ENCODE measurements around the gene RIC1. TPM values are rescaled to one million over a fixed set of nuclear protein-coding genes. Genes with fewer than 3 reads are reported as not detected.
"Not testable (repeated sequence)": the region's sequence is repeated elsewhere in the genome, so short reads cannot be mapped to it uniquely, and the experiment has no call there.

The RIC1 gene
- total and polyA plus RNA-seq, 2 of the 13 experiments (the other 11 are each of a cell fraction or from before 2014, with no cell fraction given), result 18.2 to 19.0 TPM

DNA sequence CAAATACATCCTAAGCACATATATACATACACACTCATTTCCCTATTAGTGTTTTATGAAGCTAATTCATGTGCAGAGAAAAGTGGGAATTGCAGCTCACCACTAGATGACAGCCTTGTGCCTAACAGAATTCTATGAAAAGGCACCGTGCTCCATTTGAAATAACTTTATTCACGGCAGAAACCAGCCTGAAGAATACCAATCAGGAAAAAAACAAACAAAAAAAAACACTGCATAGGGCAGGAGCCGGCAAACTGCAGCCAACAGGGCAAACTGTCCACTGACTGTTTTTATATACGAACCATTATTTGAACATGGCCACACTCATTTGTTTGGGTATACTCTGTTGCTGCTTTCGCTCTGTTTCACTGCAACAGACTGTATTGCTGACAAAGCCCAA is 170.4 kb downstream of the RIC1 start (continued):
- TF ChIP-seq ZBTB40 (IDR thresholded peaks at IDR 0.05) (no peak; the same call in 1 of the 2 replicates), ZBTB40 (CRISPR knock-in tag; IDR thresholded peaks at IDR 0.05) (peak; percentile 87), IRF2 (CRISPR knock-in tag; IDR thresholded peaks at IDR 0.05) (no peak), ZNF724P (CRISPR knock-in tag; IDR thresholded peaks at IDR 0.05; ENCODE audit: borderline replicate concordance) (no peak), MAFK (conservative IDR thresholded peaks at IDR 0.05 in 1 of 2, IDR thresholded peaks at IDR 0.05 in 1 of 2; ENCODE audit: low read length in 2 of 2) (0 out of 4 replicates have a peak, but pooled peaks of 1 of the 2 experiments have one; percentile 7), STAG1 (CRISPR knock-in tag; IDR thresholded peaks at IDR 0.05) (peak; percentile 71)

- CTCF ChIA-PET (ENCODE audit: low intra/inter-chr PET ratio, low total read pairs); H3K27me3 ChIP-seq (ENCODE audit: control insufficient read depth in 1 of 2, insufficient read depth in 2 of 2, low read length in 2 of 2); H3K4me2 ChIP-seq (ENCODE audit: low read depth, low read length); H2AFZ ChIP-seq (ENCODE audit: low read length); DNase-seq (ENCODE audit: low spot score); H3K27ac ChIP-seq (ENCODE audit: extremely low read length, insufficient read depth, low read length); H3K4me1 ChIP-seq (ENCODE audit: insufficient read depth, low read length); intact Hi-C loops (cut with micrococcal nuclease; ENCODE audit: unreplicated experiment); ATAC-seq; H3K9me3 ChIP-seq (ENCODE audit: low read length); H3K79me2 ChIP-seq (ENCODE audit: insufficient read depth, low read length); H4K20me1 ChIP-seq (ENCODE audit: insufficient read depth, low read length); FAIRE-seq; H3K9ac ChIP-seq (ENCODE audit: insufficient read depth, low read depth, low read length); in situ Hi-C loops (cut with HindIII; ENCODE audit: extremely low pct_ligation_motif_present, low pct_unique_long_range_greater_than_20kb); H3K4me3 ChIP-seq (replicated peaks in 1 of 3; ENCODE audit: insufficient read depth in 1 of 3, low read depth in 2 of 3, low read length in 3 of 3); POLR2A ChIA-PET; BruUV-seq (replicated peaks): not testable (repeated sequence)
- peaks cover 5 to 46% of the 10 kb centered on the region in 2 experiments for H3K36me3 ChIP-seq (replicated peaks in 1 of 2; ENCODE audit: control insufficient read depth in 1 of 2, insufficient read depth in 2 of 2, low read length in 2 of 2)
- 99% methylated on average over 7 of the region's 7 CpGs for WGBS (ENCODE audit: low lambda C conversion rate)
Measured at GRCh38 chr9:5800378-5800777, 171.5 kb downstream of the RIC1 start.
